Measurements from ENCODE around the gene CCDC169.
"Not testable (repeated sequence)": the region's sequence is repeated elsewhere in the genome, so short reads cannot be mapped to it uniquely, and the experiment has no call there.

Gene CCDC169

GRCh38 chr13:36332986-36333385 is 35.4 kb upstream of the CCDC169 start:
- Histone ChIP-seq H3K36me3 (ENCODE audit: control insufficient read depth, insufficient read depth, low read length, severe bottlenecking) (peaks cover 55% of the 10 kb centered on the region), H3K4me3 (ENCODE audit: low read length) (peak overlapping the region; percentile 48), H3K9me3 (ENCODE audit: control insufficient read depth, low read length) (no peaks in the 10 kb centered on the region), H3K9ac (ENCODE audit: low read length) (no peak overlapping the region), H3K4me1 (ENCODE audit: control insufficient read depth, insufficient read depth, low read length) (peaks cover 36% of the 10 kb centered on the region), H3K27me3 (replicated peaks; ENCODE audit: control insufficient read depth, insufficient read depth, low read length) (no peaks in the 10 kb centered on the region)
- peak; percentile 39 for DNase-seq (ENCODE audit: low read depth)

GRCh38 chr13:36332255-36332654 is 34.6 kb upstream of the CCDC169 start:
- DNase-seq (ENCODE audit: low read depth); H3K9ac ChIP-seq (ENCODE audit: low read length); H3K27me3 ChIP-seq (replicated peaks; ENCODE audit: control insufficient read depth, insufficient read depth, low read length); H3K9me3 ChIP-seq (ENCODE audit: control insufficient read depth, low read length): not testable (repeated sequence)
- Histone ChIP-seq H3K36me3 (ENCODE audit: control insufficient read depth, insufficient read depth, low read length, severe bottlenecking) (peaks cover 62% of the 10 kb centered on the region), H3K4me1 (ENCODE audit: control insufficient read depth, insufficient read depth, low read length) (peaks cover 36% of the 10 kb centered on the region), H3K4me3 (ENCODE audit: low read length) (peak overlapping the region; percentile 48)

GRCh38 chr13:36331280-36331679 is 33.7 kb upstream of the CCDC169 start:
- Histone ChIP-seq H3K9ac (ENCODE audit: low read length) (no peak overlapping the region), H3K27me3 (replicated peaks; ENCODE audit: control insufficient read depth, insufficient read depth, low read length) (no peaks in the 10 kb centered on the region), H3K4me3 (ENCODE audit: low read length) (no peak overlapping the region), H3K9me3 (ENCODE audit: control insufficient read depth, low read length) (no peaks in the 10 kb centered on the region), H3K36me3 (ENCODE audit: control insufficient read depth, insufficient read depth, low read length, severe bottlenecking) (peaks cover 67% of the 10 kb centered on the region), H3K4me1 (ENCODE audit: control insufficient read depth, insufficient read depth, low read length) (peaks cover 36% of the 10 kb centered on the region)
- DNase-seq (ENCODE audit: low read depth), result no peak

GRCh38 chr13:36329361-36329760 is 31.7 kb upstream of the CCDC169 start:
- H3K27me3 ChIP-seq (replicated peaks; ENCODE audit: control insufficient read depth, insufficient read depth, low read length), result no peaks in the 10 kb centered on the region
- H3K36me3 ChIP-seq (ENCODE audit: control insufficient read depth, insufficient read depth, low read length, severe bottlenecking), result peaks cover 75% of the 10 kb centered on the region
- H3K4me3 ChIP-seq (ENCODE audit: low read length), result peak overlapping the region; percentile 38
- H3K9ac ChIP-seq (ENCODE audit: low read length), result no peak overlapping the region
- peaks cover 38% of the 10 kb centered on the region for H3K4me1 ChIP-seq (ENCODE audit: control insufficient read depth, insufficient read depth, low read length)
- peak; percentile 77 for DNase-seq (ENCODE audit: low read depth)
- no peaks in the 10 kb centered on the region for H3K9me3 ChIP-seq (ENCODE audit: control insufficient read depth, low read length)

GRCh38 chr13:36328821-36329220 is 31.2 kb upstream of the CCDC169 start:
- Histone ChIP-seq H3K9me3 (ENCODE audit: control insufficient read depth, low read length) (no peaks in the 10 kb centered on the region), H3K9ac (ENCODE audit: low read length) (no peak overlapping the region), H3K4me1 (ENCODE audit: control insufficient read depth, insufficient read depth, low read length) (peaks cover 39% of the 10 kb centered on the region), H3K4me3 (ENCODE audit: low read length) (peak overlapping the region; percentile 38), H3K36me3 (ENCODE audit: control insufficient read depth, insufficient read depth, low read length, severe bottlenecking) (peaks cover 75% of the 10 kb centered on the region), H3K27me3 (replicated peaks; ENCODE audit: control insufficient read depth, insufficient read depth, low read length) (no peaks in the 10 kb centered on the region)
- DNase-seq (ENCODE audit: low read depth), result no peak

GRCh38 chr13:36325912-36326311 is 28.3 kb upstream of the CCDC169 start:
- Histone ChIP-seq H3K36me3 (ENCODE audit: control insufficient read depth, insufficient read depth, low read length, severe bottlenecking) (peaks cover 84% of the 10 kb centered on the region), H3K27me3 (replicated peaks; ENCODE audit: control insufficient read depth, insufficient read depth, low read length) (no peaks in the 10 kb centered on the region), H3K4me3 (ENCODE audit: low read length) (no peak overlapping the region), H3K4me1 (ENCODE audit: control insufficient read depth, insufficient read depth, low read length) (peaks cover 26% of the 10 kb centered on the region), H3K9ac (ENCODE audit: low read length) (no peak overlapping the region), H3K9me3 (ENCODE audit: control insufficient read depth, low read length) (no peaks in the 10 kb centered on the region)
- DNase-seq (ENCODE audit: low read depth), result no peak

GRCh38 chr13:36324881-36325280 is 27.3 kb upstream of the CCDC169 start:
- H3K9ac ChIP-seq (ENCODE audit: low read length); H3K9me3 ChIP-seq (ENCODE audit: control insufficient read depth, low read length); DNase-seq (ENCODE audit: low read depth); H3K4me3 ChIP-seq (ENCODE audit: low read length); H3K27me3 ChIP-seq (replicated peaks; ENCODE audit: control insufficient read depth, insufficient read depth, low read length): not testable (repeated sequence)
- H3K36me3 ChIP-seq (ENCODE audit: control insufficient read depth, insufficient read depth, low read length, severe bottlenecking), result peaks cover 74% of the 10 kb centered on the region
- peaks cover 24% of the 10 kb centered on the region for H3K4me1 ChIP-seq (ENCODE audit: control insufficient read depth, insufficient read depth, low read length)

GRCh38 chr13:36323951-36324566 is 26.4 kb upstream of the CCDC169 start:
- no peaks in the 10 kb centered on the region for H3K27me3 ChIP-seq (replicated peaks; ENCODE audit: control insufficient read depth, insufficient read depth, low read length)
- no peaks in the 10 kb centered on the region for H3K9me3 ChIP-seq (ENCODE audit: control insufficient read depth, low read length)
- H3K4me3 ChIP-seq (ENCODE audit: low read length), result no peak overlapping the region
- H3K4me1 ChIP-seq (ENCODE audit: control insufficient read depth, insufficient read depth, low read length), result peaks cover 16% of the 10 kb centered on the region
- peak; percentile 26 for DNase-seq (ENCODE audit: low read depth)
- H3K9ac ChIP-seq (ENCODE audit: low read length), result no peak overlapping the region
- peaks cover 69% of the 10 kb centered on the region for H3K36me3 ChIP-seq (ENCODE audit: control insufficient read depth, insufficient read depth, low read length, severe bottlenecking)

GRCh38 chr13:36323408-36323807 is 25.8 kb upstream of the CCDC169 start:
- Histone ChIP-seq H3K4me3 (ENCODE audit: low read length) (no peak overlapping the region), H3K4me1 (ENCODE audit: control insufficient read depth, insufficient read depth, low read length) (peaks cover 12% of the 10 kb centered on the region), H3K36me3 (ENCODE audit: control insufficient read depth, insufficient read depth, low read length, severe bottlenecking) (peaks cover 62% of the 10 kb centered on the region), H3K27me3 (replicated peaks; ENCODE audit: control insufficient read depth, insufficient read depth, low read length) (no peaks in the 10 kb centered on the region), H3K9me3 (ENCODE audit: control insufficient read depth, low read length) (no peaks in the 10 kb centered on the region), H3K9ac (ENCODE audit: low read length) (no peak overlapping the region)
- DNase-seq (ENCODE audit: low read depth), result no peak

- not testable (repeated sequence) for DNase-seq (ENCODE audit: low read depth); H3K9ac ChIP-seq (ENCODE audit: low read length); H3K4me3 ChIP-seq (ENCODE audit: low read length); H3K9me3 ChIP-seq (ENCODE audit: control insufficient read depth, low read length); H3K27me3 ChIP-seq (replicated peaks; ENCODE audit: control insufficient read depth, insufficient read depth, low read length)
- Histone ChIP-seq H3K4me1 (ENCODE audit: control insufficient read depth, insufficient read depth, low read length) (peaks cover 12% of the 10 kb centered on the region), H3K36me3 (ENCODE audit: control insufficient read depth, insufficient read depth, low read length, severe bottlenecking) (peaks cover 39% of the 10 kb centered on the region)
Measured at GRCh38 chr13:36319793-36320192, 22.2 kb upstream of the CCDC169 start.

- DNase-seq (ENCODE audit: low read depth), result no peak
- no peaks in the 10 kb centered on the region for H3K27me3 ChIP-seq (replicated peaks; ENCODE audit: control insufficient read depth, insufficient read depth, low read length)
- H3K9ac ChIP-seq (ENCODE audit: low read length), result no peak overlapping the region
Measured at GRCh38 chr13:36313047-36313969, 15.7 kb upstream of the CCDC169 start.

More at GRCh38 chr13:36313047-36313969, 15.7 kb upstream of the CCDC169 start:
- no peaks in the 10 kb centered on the region for H3K9me3 ChIP-seq (ENCODE audit: control insufficient read depth, low read length)
- H3K4me3 ChIP-seq (ENCODE audit: low read length), result no peak overlapping the region
- peaks cover 73% of the 10 kb centered on the region for H3K36me3 ChIP-seq (ENCODE audit: control insufficient read depth, insufficient read depth, low read length, severe bottlenecking)
- H3K4me1 ChIP-seq (ENCODE audit: control insufficient read depth, insufficient read depth, low read length), result peaks cover 2% of the 10 kb centered on the region
